Heart left ventricle (tissue), 16 donors: Measurements from ENCODE around the gene PPP1R14B. TPM values are rescaled to one million over a fixed set of nuclear protein-coding genes. Genes with fewer than 3 reads are reported as not detected.

Source experiments
- ATAC-seq, 4 donors: fragments of 200-7000 bp; cut with Tn5 transposase; one replicate each; pipeline ENCODE4 v1.9.1; 2020 to 2022; ENCODE audit warnings: moderate library complexity in 4 of 4, mild to moderate bottlenecking in 3 of 4, moderate number of reproducible peaks in 1 of 4
- DNase-seq, 5 donors: peaks; one replicate each; pipeline ENCODE4 v3.0.0-alpha.2; 2020
- H3K27ac ChIP-seq, 12 donors: fragments of 200-600 bp; sonication (generic) in 4 of 12; one replicate each; pipeline versions ENCODE4 v1.5.0 to v1.8.0; 2016 to 2022; ENCODE audit warnings: mild to moderate bottlenecking in 2 of 12
- H3K27me3 ChIP-seq, 9 donors: fragments of 200-600 bp; sonication (generic) in 2 of 9; one replicate each; pipeline versions ENCODE4 v1.5.1 to v1.8.0; 2016 to 2022; ENCODE audit warnings: mild to moderate bottlenecking in 3 of 9
- H3K36me3 ChIP-seq, 9 donors: fragments of 200-600 bp; sonication (generic) in 2 of 9; one replicate each; pipeline versions ENCODE4 v1.5.0 to v1.8.0; 2018 to 2022; ENCODE audit warnings: mild to moderate bottlenecking in 2 of 9
- H3K4me1 ChIP-seq, 12 donors: fragments of 200-600 bp; sonication (generic) in 4 of 12; one replicate each; pipeline versions ENCODE4 v1.5.0 to v1.8.0; 2016 to 2022; ENCODE audit warnings: mild to moderate bottlenecking in 3 of 12
- H3K4me3 ChIP-seq, 12 donors: fragments of 200-600 bp; sonication (generic) in 4 of 12; one replicate each; pipeline versions ENCODE4 v1.5.0 to v1.8.0; 2017 to 2022; ENCODE audit warnings: mild to moderate bottlenecking in 9 of 12, moderate library complexity in 4 of 12
- H3K9me3 ChIP-seq, 12 donors: fragments of 200-600 bp; sonication (generic) in 4 of 12; one replicate each; pipeline versions ENCODE4 v1.5.0 to v1.8.0; 2016 to 2022; ENCODE audit warnings: mild to moderate bottlenecking in 1 of 12
- POLR2A ChIP-seq, 2 donors: fragments of 450-650 bp; IDR thresholded peaks; one replicate each; pipeline ENCODE4 v1.6.1; 2017; ENCODE audit warnings: antibody characterized with exemption in 2 of 2, mild to moderate bottlenecking in 2 of 2, moderate library complexity in 2 of 2
- WGBS, 4 donors: extraction: QIAGEN DNeasy Blood & Tissue Kit in 2 of 4; methylation state at CpG; one replicate each; pipeline versions ENCODE4 v1.1.5 to v1.1.7; 2013 to 2018; 5-methylcytosine and 5-hydroxymethylcytosine counted together
- intact Hi-C, 10 donors: fragments of 100-400 bp; cut with DNase I; formaldehyde crosslinking; loops; one replicate each; pipeline versions ENCODE4 v1.11.1 to v1.14.2; 2022
- polyA plus RNA-seq, 2 donors: library from polyadenylated mRNA; stranded (reverse); fragments of 200-250 nt; gene quantifications; one replicate each; pipeline ENCODE4 v1.2.3, GENCODE V29; 2013
- total RNA-seq, 9 donors: library from RNA; depleted of rRNA in 2 of 9; stranded (reverse); fragments of >200 nt in 2 of 9; fragmentation: NEBNext Ultra II Directional in 3 of 9; extraction: Animal tissue kit (Norgen Biotek cat#: 25700) in 3 of 9; gene quantifications; one replicate each; pipeline versions ENCODE4 v1.1.0 to v1.2.4, GENCODE V29; 2016 to 2023
- TF ChIP-seq, protein P1 (sequence below), 12 donors: fragments of 200-600 bp; sonication (generic) in 4 of 12; IDR thresholded peaks; one replicate each; pipeline versions ENCODE4 v1.5.0 to v1.8.0; 2018 to 2022; ENCODE audit warnings: antibody characterized with exemption in 12 of 12, mild to moderate bottlenecking in 5 of 12
- donor health status: ischemic (EF 13 %, LVEDD 7.1; RV severe dilation, severe dysfunction).
- donor health status: healthy with polysubstance abuse.
- donor health status: DM: no; HTN: yes; CAD: no.
- donor health status: DM: no; HTN: no; CAD: no.
- donor health status: ischemic (EF 25% LVEDD 6.9; RV normal size, moderate dysfunction).
- donor health status: ischemic (EF 25% LVEDD 5.7; RV mildly dilated, moderate dysfunction).
- donor health status: healthy.
- donor health status: DM: yes; HTN: yes; CAD: no.
- donor health status: ischemic (EF 35%, LVEDD 5.7; RV mildly dilated, moderate dysfunction).
- donor health status: nonischemic (EF 11% LVEDD 7.7; RV severe dilation, severe dysfunction).
- donor health status: DM: yes; HTN: yes; CAD: no.
- donor health status: PGD.
- donor health status: ischemic (EF 29% LVEDD 5.4; RV normal size, mild dysfunction).
- donor health status: nonischemic (EF 23%, LVEDD 6.1; RV moderate dilation, normal function).

Gene PPP1R14B
- total and polyA plus RNA-seq, 11 donors: 69.6 to 244 (median 108) TPM

DNA sequence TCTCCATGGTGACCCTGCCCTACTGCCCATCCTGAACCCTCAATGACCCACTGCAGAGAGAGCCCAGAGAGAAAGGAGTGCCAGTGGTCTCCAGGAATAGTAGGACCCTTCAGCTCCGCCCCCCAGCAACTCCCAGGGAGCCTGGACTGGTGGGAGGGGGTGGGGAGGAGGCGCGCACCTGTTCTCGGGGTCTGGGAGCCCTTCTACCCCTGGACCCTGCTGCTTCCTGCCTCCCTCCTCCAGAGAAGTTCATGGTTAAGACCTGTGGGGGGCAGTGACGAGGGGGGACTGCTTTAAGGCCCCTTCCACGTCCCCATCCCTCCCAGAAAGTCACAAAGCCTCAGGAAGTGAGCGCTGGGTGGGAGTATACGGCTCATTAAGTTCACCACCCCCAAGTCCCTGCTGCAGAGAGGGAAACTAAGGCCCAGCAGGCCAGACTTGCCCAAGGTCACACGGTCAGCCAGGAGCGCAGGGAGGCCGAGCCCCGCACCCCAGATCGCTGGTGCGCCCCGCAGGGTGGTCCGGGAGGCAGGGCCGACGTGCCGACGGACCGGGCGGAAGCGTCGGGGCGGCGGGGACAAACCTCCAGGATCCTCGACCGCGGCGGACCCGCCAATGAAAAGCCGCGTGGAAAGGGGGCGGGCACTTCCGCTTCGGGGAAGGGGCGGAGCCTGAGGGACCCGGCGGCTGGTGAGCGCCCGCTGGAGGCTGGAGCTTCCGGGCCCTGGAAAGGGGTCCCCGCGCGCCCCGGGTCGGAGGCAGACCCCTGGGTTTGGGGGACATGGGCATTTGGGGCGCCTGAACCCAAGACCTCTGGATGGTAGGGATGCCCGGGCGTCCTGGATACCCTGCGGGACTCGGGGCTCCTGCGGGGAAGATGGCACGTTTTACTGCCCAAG, 20.9 kb downstream of the PPP1R14B start, which contains the start of the genes NUDT22 and TRPT1:
TSS of gene NUDT22 (plus strand) at position 667 of the 899 bp plus-strand sequence. CDS start 379 bp downstream, outside the sequence.
TSS of gene TRPT1 (minus strand) at position 579 of the 899 bp plus-strand sequence. CDS start at position 253, 326 bp downstream.
- TF ChIP-seq, protein P1, sequence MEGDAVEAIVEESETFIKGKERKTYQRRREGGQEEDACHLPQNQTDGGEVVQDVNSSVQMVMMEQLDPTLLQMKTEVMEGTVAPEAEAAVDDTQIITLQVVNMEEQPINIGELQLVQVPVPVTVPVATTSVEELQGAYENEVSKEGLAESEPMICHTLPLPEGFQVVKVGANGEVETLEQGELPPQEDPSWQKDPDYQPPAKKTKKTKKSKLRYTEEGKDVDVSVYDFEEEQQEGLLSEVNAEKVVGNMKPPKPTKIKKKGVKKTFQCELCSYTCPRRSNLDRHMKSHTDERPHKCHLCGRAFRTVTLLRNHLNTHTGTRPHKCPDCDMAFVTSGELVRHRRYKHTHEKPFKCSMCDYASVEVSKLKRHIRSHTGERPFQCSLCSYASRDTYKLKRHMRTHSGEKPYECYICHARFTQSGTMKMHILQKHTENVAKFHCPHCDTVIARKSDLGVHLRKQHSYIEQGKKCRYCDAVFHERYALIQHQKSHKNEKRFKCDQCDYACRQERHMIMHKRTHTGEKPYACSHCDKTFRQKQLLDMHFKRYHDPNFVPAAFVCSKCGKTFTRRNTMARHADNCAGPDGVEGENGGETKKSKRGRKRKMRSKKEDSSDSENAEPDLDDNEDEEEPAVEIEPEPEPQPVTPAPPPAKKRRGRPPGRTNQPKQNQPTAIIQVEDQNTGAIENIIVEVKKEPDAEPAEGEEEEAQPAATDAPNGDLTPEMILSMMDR (IDR thresholded peaks at IDR 0.05): peak in 7 of 12 donors; percentile 3 to 39 (median 15)
- TF ChIP-seq POLR2A (IDR thresholded peaks at IDR 0.05): peak; percentile 84 to 96
- Histone ChIP-seq H3K4me3 (peak within 1 kb of the TSS; percentile 56 to 94 (median 83)), H3K36me3 (peaks cover 0 to 31% (median 6%) of the 10 kb centered on the region in 9 donors), H3K27me3 (no peaks in the 10 kb centered on the region), H3K27ac (peak within 1 kb of the TSS; percentile 82 to 98 (median 96)), H3K9me3 (no peaks in the 10 kb centered on the region), H3K4me1 (peaks cover 3 to 58% (median 37%) of the 10 kb centered on the region in 12 donors)
- DNase-seq: peak; percentile 93 to 96 (median 95)
- peak; percentile 74 to 85 (median 80) for ATAC-seq
- intact Hi-C loops: loop anchor here in 4 of 10 donors (1.0 to 5.0 kb wide), 4 partner anchors 39 to 45 kb away; partner anchors contain the start of gene STIP1 (in 3 of the 4)
- 0 to 2% (median 1%) methylated on average over 11 to 54 of the region's 54 CpGs for whole genome bisulfite sequencing, 4 donors

DNA sequence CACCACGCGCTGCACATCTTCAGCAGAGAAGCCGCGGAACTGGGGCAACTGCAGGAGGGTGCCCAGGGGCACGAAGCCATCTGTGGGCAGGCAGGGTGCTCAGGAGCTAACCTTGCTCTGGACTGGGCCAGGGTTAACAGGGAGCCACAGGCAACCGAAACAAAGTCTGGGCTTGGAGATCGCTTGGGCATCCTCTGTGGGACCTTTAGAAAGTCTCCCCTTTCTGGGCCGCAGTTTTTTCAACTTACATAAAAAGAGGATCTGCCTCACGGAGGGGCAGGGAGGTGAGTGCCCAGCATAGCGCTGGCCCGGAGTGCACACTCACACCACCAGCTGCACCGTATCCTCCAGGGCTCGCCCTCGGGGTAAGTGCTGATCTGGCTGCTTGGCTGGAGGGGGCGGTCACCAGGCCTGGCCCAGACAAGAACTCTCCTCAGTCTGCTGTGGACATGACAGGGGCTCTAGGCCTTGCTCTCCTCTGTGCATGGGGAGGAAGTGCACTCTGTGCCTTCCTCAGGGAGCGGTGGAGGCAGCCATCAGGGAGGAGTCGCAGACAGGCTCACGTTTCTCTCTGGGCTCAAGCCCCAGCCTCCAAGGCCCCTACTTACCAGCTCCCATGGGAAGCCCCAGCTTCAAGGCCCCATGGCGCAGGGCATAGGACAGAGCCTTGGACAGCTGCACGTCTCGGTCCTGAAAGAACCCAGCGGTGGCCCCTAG, 21.7 kb downstream of the PPP1R14B start:
- Histone ChIP-seq H3K27ac (peak overlapping the region; percentile 82 to 98 (median 96)), H3K4me1 (peaks cover 3 to 54% (median 36%) of the 10 kb centered on the region in 12 donors), H3K36me3 (peaks cover 0 to 39% (median 11%) of the 10 kb centered on the region in 9 donors), H3K27me3 (no peaks in the 10 kb centered on the region), H3K4me3 (peak overlapping the region; percentile 56 to 94 (median 83)), H3K9me3 (no peaks in the 10 kb centered on the region)
- no peak for TF ChIP-seq POLR2A (IDR thresholded peaks at IDR 0.05)
- TF ChIP-seq, protein P1 (IDR thresholded peaks at IDR 0.05): no peak
- ATAC-seq (peak in 1 of 4 donors; percentile 1), DNase-seq (peak in 2 of 5 donors; percentile 25 to 27)
- intact Hi-C loops: loop anchor here in 2 of 10 donors (2.0 to 5.0 kb wide), 2 partner anchors 38 to 44 kb away; partner anchors contain the start of gene STIP1 (in 1 of the 2)
- 63 to 78% (median 67%) methylated on average over 14 to 22 of the region's 22 CpGs for WGBS, 4 donors

DNA sequence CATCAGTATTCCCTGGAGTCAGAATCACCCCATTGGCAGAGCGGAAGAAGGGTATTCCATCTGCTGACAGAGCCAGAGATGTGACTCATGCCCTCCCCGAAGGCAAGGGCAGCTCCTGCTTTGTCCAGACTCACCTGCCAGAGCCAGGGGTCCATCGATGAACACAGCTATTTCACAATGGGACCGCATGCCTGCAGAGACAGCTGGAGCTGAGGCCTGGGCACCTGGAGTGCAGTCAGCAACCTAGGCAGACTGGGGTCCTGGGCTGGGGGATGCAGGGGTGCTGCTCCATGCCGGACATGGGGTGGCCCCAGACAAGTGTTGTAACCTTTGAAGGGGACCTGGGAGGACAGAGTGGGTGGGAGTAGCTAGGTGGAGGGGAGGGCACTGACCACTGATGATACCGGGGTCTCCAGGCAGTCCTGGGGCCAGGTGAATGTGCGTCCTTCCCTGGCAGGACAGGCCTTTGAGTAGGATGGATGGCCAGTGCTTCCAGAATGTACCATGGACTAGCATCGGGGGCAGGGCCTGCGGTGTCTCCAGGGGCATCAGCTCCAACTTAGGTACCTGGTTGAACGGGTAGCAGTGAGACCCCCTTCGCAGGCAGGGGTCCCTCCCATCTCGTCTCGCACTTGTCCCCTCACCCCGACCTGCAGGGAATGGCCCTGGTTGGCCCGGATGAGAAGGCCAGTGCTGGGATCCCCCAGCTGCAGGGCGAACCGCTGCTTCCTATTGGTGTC, 22.4 kb downstream of the PPP1R14B start:
- H3K4me3 ChIP-seq: no peak overlapping the region
- no peak for ATAC-seq

More for the DNA sequence above, 22.4 kb downstream of the PPP1R14B start:
- peaks cover 0 to 47% (median 28%) of the 10 kb centered on the region in 12 donors for H3K4me1 ChIP-seq
- TF ChIP-seq, protein P1 (IDR thresholded peaks at IDR 0.05): no peak
- no peak for TF ChIP-seq POLR2A (IDR thresholded peaks at IDR 0.05)
- peak overlapping the region in 2 of 12 donors; percentile 95 to 98 for H3K27ac ChIP-seq
- H3K27me3 ChIP-seq: no peaks in the 10 kb centered on the region
- H3K36me3 ChIP-seq: peaks cover 0 to 46% (median 11%) of the 10 kb centered on the region in 9 donors
- no peaks in the 10 kb centered on the region for H3K9me3 ChIP-seq
- peak in 2 of 5 donors; percentile 31 for DNase-seq
- intact Hi-C loops: loop anchor here in 1 of 10 donors (2.0 kb wide), 1 partner anchor 44 kb away; no protein-coding TSS in a partner anchor
- WGBS, 4 donors: 90 to 93% (median 92%) methylated on average over 14 to 17 of the region's 17 CpGs
